ENCODE data around the gene SMIM10L2A. TPM values are rescaled to one million over a fixed set of nuclear protein-coding genes. Genes with fewer than 3 reads are reported as not detected.
"Not testable (repeated sequence)": the region's sequence is repeated elsewhere in the genome, so short reads cannot be mapped to it uniquely, and the experiment has no call there.

SMIM10L2A gene
- 0.99 TPM for total RNA-seq

DNA sequence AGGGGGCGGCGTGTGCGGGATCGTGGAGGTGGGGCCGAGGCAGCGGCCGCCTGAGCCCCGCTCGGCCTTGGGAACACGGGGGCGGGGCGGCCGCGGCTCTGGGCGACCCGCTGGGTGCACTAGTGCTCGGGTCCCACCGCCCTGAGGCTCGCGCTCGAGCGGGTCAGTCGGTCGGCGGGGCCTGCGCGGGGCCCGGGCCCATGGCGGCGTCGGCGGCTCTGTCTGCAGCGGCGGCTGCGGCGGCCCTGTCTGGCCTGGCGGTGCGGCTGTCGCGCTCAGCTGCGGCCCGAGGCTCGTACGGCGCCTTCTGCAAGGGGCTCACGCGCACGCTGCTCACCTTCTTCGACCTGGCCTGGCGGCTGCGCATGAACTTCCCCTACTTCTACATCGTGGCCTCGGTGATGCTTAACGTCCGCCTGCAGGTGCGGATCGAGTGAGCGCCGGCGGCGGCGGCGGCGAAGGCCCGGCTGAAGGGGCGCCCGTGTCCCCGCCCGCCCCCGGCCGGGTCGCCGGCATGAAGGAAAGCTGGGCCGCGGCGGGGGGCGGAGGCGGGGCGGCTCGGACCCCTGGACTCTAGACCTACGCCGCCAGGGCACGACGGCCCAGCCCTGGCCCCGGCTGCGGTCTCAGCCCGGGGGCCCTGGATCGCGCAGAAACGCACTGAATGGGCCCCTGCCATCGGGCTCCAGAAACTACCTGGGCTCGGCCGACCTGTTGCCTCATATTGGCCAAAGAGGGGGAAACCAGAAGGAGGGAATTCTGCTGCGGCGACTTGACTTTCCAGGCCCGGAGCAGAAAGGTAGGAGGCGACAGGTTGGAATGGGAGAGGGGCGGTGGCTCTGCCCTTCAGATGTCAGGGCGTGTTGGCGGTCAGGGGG lies at the start of gene SMIM10L2A:
Gene SMIM10L2A, plus strand, starts transcription at position 13 of the 878 bp plus-strand sequence. Its CDS starts 188 bp downstream, at position 201.
- no peak for DNase-seq

DNA sequence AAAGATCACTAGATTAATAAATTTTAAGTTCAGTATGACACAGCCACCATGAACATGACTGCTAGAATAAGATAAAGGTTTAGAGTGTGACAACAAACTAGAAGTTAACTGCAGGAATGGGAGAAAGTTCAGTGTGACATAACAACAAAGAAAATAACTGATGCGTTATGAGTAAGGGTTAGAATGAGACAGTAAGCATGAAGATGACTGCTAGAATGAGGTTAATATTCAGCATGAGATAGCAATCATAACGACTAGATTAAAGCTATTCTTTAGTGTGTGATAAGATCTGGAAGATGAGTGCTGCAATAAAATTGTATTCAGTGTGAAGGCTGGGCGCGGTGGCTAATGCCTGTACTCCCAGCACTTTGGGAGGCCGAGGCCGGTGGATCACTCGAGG lies 48.4 kb upstream of the SMIM10L2A start:
- DNase-seq, result no peak

DNA sequence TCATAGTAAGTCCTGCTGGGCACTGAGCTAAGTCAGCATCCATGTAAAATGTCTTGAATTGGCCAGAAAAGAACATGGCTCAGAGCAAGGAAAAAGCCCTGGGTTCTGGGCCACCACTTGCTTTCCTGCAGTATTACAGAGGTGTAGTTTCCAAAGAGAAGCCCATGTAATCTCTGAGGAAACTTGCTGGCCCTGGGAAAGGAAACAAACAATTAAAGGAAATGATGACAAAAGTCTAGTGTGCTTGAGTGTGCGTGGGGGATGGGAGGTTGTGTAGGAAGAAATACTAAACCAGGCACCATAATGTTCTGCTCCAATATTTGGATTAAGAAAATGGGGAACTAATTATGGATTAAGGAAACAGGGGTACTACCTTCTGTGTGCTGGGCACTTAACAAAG lies 39.5 kb upstream of the SMIM10L2A start:
- DNase-seq, result no peak

DNA sequence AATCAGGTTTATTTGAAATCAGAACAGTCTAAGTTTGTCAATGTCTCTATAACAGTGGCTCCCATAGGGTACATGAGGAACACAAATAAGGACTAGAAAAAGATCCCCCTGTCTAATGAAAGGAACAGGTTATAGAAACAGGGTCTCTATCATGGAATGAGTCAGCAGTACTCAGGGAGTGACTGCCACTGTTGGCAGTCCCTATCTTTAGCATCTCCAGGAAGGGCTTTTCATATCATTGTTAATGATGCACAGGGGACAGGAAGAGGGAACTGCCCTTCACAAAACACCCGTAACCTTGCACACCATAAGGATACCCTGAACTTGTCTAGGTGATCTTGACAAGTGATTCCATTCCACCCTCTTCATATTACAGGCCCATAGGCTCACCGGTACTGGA lies 38.5 kb upstream of the SMIM10L2A start:
- DNase-seq, result no peak

DNA sequence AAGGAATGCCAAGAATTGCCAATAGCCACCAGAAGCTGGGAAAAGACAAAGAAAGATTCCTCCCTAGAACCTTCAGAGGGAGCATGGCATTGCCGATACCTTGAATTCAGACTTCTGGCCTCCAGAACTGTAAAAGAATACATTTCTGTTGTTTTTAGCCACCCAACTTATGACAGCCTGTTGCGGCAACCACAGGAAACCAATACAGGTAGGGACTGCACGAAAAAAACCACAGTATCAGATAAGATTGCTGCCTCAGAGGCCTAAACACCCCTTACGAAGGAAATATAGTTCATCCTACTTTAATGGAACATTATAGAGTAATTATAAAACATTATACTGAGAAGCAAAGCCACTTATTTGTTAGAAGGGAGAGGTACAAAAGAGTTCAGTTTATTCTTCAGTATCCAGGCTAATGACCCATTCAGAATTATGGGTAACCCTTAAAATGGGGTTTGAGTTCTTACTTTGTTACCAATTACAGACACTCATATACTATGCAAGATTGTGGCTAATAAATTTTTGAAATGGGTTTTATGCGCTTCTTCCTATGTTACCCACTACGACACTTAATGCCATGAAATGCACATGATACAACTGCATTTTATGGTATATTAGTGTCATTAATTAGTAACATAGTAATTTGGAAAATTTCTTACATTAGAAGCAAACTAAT lies 37.4 kb upstream of the SMIM10L2A start:
- DNase-seq, result no peak

DNA sequence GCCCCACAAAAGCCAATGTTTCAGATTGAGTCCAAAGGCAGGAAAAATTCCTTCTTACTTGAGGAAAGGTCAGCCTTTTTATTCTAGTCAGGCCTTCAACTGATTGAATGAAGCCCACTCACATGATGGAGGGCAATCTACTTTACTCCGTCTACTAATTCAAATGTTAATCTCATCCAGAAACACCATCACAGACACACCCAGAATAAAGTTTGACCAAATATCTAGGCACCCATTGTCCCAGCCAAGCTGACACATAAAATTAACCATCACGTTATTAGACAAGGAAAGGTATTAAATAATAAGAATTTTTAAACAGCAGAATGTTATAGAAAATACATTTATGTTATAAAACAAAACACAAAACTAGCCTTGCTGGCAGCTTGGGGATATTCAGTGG lies 32.9 kb upstream of the SMIM10L2A start:
- no peak for DNase-seq

DNA sequence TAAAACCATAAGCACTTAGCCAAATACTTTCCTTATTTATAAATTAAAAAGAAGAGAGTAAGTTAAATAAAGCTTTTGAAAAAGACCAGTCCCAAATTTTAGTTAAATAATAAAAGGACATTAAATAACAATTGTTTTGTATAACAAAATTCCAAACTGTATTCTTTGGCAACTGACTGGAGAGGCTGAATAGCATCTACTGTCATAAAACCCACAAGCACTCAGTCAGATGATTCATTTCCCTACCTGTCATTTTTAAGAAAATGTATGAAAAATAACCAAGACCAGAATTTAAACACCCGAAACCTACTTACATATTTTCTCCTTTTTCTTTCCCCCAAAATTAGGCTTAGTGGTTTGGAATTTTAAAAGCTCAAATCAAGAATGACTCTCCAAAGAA lies 32.5 kb upstream of the SMIM10L2A start:
- DNase-seq, result no peak

DNA sequence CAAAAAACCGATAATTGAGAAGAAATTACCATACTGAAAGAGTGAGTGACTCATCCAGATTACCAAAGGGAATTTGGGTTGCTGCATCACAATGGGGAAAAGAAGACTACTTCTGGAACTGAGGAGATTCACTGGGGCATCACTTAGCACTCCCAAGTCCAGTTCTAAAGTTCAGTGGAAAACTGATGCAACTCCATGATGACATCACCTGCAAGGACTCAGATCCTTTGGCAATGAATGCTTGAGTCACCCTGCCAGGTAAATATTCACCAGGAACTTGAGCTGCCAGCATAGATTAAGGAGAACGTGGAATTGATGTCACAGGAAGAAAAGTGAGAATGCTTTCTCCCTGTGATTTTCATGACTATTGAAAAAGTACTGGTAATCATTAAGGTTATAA lies 32.0 kb upstream of the SMIM10L2A start:
- no peak for DNase-seq

DNA sequence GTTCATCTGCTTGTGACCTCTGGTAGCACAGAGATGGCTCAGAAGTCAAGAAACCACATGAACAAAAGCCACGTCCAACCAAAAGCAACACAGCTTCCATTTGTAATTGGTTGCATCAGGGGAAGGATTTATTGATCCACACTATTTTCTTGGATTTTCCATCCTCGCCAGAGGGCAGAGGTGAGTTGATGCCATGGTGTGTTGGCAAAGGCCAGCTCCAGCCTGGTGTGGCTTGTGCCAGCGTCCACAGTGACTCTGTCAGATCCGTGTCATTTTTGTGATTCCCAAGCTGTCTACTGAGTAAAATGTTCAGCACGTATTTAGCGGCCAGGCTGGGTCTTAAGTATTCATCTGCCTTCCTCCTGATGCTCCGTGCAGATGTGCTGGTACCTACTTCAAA lies 30.0 kb upstream of the SMIM10L2A start:
- DNase-seq, result no peak

DNA sequence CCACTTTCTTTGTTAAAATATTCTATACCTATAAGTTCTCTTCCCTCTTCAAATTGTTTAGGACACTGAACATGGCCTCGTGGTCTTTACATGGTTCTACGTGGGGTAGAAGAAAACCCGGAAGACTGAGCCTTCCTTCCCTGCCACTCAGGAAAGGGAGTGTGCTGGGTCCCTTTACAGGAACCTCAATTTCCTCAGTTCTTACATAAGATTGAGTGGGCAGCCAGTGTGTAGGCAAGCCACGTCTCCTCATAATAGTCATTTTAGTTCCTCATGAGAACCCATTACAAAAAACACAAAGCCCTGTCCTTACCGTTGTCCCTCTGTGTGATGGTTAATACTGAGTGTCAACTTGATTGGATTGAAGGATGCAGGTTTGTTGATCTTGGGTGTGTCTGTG lies 28.7 kb upstream of the SMIM10L2A start:
- no peak for DNase-seq

DNA sequence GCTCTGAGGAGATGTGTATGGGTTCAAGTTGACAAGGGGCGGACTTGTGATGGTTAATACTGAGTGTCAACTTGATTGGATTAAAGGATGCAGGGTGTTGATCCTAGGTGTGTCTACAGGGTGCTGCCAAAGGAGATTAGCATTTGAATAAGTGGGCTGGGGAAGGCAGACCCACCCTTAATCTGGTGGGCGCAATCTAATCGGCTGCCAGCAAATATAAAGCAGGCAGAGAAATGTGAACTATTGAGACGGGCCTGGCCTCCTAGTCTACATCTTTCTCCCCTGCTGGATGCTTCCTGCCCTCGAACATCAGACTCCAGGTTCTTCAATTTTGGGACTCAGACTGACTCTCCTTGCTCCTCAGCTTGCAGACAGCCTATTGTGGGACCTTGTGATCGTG lies 26.7 kb upstream of the SMIM10L2A start:
- no peak for DNase-seq

DNA sequence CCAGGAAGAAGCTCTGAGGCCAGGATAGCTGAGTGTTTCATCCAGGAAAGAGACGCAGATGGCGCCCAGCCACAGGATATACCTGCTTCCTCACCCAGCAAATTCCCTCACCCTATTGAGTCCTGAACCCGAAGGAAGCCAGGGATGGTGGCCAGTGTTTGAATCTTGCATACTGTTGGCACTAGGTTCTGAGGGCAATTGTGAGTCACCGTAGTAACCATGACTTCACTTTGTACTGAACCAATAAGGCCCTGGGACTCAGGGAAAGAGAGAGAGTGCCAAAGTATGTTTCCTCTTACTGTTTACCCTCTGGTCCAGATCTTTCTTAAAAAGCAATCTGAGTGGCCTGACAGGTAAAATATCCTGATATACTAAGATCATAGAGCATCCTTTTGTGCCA lies 25.6 kb upstream of the SMIM10L2A start:
- DNase-seq, result peak; percentile 1

DNA sequence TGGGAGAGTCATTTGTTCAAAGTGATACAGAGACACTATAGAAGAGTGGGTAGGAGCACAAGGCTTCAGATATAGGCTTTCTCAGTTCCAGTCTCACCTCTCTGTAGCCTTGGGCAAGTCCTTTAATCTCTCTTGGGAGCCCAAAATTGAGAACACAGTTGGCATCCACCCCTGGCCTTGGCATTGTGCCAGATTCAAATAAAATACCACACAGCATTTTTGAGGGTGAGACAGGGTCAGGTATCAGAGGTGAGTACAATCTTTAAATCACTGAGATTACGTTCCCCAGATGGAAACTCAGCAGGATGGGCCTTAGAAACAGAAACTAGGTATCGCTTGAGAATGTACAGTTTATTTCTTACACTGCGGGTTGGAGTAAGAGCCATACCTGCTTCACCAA lies 25.2 kb upstream of the SMIM10L2A start:
- DNase-seq, result no peak

DNA sequence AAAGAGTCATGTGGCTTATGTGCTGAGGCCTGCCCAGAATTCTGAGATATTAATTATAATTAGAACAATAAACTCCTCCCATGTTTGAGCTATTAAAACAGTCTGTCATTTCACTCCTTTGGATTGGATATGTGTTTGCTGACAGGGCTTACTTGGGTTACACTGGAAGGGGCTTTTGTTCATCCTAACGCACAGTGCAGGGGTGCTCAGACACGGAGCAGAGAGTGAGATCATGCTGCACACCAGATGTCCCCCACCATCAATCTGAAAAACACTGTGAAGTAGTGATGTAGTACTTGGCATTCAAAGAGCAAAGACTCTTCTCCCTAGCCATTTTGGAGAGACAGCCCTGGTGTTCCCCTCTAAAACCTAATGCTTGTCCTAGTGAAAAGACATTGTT lies 24.1 kb upstream of the SMIM10L2A start:
- no peak for DNase-seq

DNA sequence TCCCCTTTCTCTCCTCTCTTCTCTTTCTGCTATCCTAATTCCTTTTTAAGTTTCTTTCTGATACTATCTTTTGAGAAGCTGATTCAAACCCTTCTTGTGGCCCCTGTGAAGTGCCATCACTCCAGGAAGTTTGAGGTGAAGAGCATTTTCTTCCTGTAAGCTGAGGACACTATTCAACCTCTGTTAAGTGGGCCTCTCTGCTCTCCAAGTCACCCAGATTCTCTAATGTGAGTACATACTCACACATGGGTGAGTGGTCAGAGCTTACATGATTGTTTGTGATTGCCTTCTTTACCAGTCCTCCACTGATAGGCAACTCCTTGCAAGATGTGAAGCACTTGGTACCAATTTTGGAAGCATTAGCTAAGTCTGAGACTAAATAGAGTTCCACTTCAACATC lies 18.4 kb upstream of the SMIM10L2A start:
- DNase-seq, result no peak

DNA sequence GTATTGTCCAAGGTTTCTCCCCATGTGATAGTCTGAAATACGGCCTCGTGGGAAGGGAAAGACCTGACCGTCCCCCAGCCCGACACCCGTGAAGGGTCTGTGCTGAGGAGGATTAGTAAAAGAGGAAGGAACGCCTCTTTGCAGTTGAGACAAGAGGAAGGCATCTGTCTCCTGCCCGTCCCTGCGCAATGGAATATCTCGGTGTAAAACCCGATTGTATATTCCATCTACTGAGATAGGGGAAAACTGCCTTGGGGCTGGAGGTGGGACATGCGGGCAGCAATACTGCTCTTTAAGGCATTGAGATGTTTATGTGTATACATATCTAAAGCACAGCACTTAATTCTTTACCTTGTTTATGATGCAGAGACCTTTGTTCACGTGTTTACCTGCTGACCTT lies 15.3 kb upstream of the SMIM10L2A start:
- not testable (repeated sequence) for DNase-seq

DNA sequence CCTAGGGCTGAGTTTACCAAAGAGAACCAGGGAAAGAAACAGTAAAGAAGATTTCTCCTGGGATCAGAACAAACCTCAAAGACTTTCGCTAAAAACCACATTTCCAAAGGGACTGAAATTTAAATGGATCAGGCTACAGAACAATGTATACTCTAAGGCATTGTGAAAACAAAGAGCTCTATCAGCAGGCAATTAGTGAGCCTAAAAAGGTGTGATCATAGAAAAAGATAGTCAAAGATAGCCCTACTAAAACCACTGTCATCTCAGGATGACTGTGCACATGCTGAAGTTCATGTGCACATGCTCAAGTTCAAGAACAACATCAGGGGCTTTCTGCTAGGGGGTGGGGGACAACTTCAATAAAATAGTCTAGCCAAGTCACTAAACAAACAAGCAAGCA lies 12.9 kb upstream of the SMIM10L2A start:
- DNase-seq, result no peak

DNA sequence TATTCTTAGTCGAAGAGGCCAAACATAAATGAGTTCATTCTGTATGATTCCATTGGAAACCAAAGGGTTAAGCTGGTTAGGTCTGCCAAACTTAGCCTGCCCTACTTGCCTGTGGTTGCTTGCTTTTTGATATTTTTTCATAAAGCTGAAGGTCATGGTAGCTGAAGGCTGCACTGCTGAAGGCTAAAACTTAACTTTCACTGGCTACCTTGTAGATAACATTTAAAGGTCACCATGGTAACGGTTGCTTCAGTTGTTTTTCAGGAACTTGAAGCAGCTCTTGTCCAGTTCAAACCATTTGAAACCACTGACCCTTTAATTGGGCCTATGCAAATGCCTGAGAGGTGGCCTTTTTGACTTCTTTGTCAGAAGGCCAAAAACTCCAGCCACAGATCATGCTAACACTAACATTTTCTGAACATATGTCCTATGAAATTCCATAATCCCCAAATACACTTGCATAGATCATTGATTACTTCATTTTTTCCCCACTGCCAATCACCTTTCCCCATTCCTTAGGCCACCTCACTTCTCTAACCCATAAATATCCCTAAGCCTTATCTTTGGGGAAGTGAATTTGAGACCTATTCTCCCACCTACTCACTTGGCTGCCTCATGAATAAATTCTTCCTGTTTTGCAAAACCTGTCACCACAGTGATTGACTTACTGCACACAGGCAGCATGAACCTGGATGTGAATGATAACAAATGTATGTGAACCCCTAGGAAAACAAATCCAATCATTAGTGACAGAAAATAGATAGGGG lies 10.7 kb upstream of the SMIM10L2A start:
- DNase-seq, result no peak

DNA sequence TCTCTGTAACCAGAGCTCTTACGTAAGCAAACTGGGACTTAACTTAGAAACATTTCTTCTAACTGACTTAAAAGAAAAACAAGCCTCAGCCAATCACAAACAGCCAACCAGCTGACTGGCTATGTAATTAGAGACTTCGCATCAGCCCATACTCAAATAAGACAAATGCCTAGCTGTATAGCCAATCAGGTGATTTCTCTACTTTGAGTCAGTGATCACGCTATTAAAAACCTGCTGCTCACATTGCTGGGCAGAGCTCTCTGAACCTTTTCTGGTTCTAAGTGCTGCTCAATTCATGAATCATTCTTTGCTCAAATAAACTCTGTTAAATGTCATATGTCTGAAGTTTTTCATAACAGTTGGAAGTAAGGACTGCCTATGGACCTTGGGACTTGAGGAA lies 9.9 kb upstream of the SMIM10L2A start:
- no peak for DNase-seq

DNA sequence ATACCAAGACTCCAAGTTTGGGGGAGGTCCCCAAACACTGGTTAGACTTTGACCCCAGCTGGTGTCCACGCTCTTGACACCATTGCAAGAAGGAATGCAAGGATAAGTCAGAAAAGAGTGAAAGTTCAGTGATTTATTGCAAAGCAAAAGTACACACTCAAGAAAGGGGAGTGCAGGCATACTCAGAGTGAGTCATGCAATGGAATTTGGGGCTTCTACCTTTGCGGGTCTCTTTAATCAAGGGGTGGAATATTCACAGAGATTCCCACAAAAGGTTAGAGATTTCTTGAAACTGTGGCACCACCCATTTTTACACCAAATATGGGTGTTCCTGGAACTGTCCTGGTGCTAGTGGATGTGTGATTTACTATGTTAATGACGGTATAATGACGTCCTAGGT lies 5.2 kb upstream of the SMIM10L2A start:
- DNase-seq, result no peak

DNA sequence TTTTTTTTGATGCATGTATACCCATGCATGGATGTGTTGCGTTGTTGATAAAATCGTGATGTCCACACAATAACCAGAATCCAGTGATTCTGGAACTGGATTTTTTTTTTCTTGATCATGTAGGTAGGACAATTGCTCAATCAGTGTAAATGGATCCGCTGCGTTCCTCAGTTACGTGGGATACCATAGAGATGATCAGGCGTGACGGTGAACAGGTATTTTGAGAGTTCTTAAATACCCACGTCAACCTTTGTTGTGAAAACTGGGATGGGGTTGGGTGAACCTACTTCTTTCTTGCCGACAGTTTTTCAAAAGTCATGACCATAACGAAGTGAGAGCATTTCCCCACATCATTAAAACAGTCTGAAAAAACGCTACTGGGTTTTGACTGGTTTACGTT lies 913 bp upstream of the SMIM10L2A start:
- no peak for DNase-seq

DNA sequence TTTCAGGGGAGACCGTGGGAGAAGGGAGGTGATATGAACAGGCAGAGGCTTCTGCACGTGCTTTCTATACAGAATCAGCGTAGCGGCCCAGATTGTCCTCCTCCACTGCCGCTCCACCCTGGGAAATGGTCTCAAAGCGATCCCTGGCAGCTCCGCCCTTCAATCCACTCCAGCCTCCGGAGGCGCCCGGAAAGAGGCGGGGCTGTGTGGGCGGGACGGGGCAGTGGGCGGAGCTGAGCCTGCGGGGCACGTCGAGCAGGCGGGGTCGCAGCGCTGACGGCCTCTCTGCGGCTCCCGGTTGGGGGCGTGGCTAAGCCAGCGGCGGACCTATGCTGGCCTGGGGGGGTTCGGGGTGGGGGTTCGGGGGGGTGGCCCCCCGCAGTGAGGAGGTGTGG lies 210 bp upstream of the SMIM10L2A start:
- DNase-seq, result peak; percentile 46

DNA sequence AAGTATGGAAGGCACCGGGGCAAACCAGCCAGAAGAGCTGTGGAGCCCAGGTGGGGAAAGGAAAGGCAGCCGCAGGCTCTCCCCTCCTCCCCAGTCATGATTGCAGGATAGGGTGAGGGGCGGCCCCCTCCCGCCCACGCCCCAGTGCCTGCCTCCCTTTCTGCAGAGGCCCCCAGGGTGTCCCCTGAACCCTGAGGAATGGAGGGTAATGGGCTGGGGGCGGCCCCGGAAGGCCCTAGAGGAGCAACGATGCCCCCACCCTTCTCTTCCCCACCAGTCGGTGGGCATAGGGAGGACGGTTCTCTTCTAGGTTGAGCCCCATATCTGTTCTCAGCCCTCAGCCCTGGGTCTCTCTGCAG lies 1.0 kb downstream of the SMIM10L2A start:
- not testable (repeated sequence) for DNase-seq

Data from skin of body (tissue), 2 donors.